GM18519 (cell line): Measurements from ENCODE around the gene RIOK1.
"Not testable (repeated sequence)": the region's sequence is repeated elsewhere in the genome, so short reads cannot be mapped to it uniquely, and the experiment has no call there.

Experiments
- ATAC-seq: cut with Tn5 transposase; IDR thresholded peaks from one replicate; pipeline ENCODE4 v1.9.1; 2021; ENCODE audit warnings: mild to moderate bottlenecking, moderate library complexity; ENCODE audit not compliant: unreplicated experiment, low FRiP score

RIOK1 gene

DNA sequence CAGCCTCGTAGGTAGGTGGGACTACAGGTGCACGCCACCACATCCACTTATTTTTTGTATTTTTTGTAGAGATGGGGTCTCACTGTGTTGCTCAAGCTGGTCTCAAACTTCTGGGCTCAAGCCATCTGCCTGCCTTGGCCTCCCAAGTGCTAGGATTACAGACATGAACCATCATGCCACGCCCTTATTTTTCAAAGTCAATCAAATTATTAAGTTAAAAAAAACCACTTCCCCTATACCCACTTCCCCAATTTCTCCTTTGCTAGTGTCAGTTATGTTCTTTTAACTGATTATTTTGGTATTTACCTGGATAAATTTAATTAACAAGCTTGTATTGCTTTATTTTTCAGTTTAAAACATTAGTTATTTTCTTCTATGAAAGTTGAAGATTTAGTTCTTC is 49.6 kb downstream of the RIOK1 start:
- ATAC-seq = no peak

DNA sequence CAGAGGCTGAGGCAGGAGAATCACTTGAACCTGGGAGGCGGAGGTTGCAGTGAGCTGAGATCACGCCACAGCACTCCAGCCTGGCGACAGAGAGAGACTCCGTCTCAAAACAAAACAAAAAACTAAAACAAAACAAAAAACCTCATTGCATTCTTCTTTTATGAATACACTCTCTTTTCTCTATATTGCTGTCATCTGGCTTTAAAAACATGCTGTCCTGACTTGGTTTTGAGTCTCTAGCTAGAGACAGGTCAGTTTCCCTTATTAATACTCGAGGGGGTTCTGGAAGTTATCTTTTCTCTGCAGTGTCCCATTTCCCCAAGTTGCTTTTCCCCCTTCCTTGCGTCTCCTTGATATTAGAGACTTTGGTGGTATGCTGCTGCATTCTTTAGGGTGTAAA is 50.9 kb downstream of the RIOK1 start:
- ATAC-seq = no peak

DNA sequence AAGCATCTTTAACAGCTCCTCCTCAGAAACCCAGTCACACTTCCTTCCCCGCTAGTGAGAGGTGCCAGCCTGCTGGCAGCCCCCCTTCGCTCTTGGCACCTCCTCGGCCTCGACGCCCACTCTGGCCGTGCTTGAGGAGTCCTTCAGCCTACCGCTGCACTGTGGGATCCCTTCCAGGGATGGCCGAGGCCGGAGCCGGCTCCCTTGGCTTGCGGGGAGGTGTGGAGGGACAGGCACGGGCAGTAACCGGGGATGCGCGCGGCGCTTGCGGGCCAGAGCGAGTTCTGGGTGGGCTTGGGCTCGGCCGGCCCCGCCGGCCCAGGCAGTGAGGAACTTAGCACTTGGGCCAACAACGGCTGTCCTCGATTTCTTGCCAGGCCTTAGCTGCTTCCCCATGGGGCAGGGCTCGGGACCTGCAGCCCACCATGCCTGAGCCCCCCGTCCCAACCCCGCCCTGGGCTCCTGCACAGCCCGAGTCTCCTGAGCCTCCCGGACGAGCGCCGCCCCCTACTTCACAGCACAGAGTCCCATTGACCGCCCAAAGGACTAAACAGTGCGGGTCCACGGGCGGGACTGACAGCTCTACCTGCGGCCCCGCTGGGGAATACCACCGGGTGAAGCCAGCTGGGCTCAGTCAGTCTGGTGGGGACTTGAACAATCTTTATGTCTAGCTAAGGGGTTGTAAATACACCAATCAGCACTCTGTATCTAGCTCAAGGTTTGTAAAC is 51.6 kb downstream of the RIOK1 start:
- no peak for ATAC-seq

DNA sequence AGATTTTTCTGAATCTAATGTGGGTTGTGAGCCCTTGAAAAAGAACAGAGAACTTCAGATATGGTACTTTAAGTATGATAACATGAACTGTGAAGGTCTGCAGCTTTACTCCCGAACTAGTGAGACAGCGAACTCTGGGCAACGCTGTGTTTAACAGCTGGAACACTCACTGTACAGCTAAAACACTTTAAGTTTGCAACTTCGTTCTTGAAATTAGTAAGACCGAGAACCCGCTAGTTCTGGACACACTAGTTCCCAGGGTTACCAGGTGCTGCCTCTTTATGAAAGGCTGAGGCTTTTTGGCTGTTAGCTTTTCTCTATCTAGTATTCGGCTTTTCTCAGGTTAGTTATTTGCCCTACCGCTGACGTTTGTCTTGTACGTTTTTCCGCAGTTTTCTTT is 52.9 kb downstream of the RIOK1 start:
- ATAC-seq = no peak

DNA sequence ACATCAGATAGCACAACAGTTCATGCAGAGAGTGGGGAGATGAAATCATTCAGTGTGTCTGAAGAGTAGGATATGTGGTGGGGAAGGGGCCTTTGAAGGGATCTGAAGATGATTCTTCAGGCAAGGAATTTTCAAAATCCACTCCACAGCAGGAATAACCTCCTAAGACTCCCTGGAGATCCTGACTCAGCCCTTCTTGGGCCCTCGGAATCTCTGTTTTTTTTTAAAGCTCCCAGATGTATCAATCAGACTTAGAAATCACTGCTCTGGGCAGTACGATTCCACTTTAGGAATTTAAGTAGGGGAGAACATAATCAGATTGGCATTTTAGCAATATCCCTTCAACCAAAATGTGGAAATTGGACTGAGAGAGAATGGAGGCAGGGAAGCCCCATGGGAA is 55.5 kb downstream of the RIOK1 start:
- ATAC-seq = no peak

DNA sequence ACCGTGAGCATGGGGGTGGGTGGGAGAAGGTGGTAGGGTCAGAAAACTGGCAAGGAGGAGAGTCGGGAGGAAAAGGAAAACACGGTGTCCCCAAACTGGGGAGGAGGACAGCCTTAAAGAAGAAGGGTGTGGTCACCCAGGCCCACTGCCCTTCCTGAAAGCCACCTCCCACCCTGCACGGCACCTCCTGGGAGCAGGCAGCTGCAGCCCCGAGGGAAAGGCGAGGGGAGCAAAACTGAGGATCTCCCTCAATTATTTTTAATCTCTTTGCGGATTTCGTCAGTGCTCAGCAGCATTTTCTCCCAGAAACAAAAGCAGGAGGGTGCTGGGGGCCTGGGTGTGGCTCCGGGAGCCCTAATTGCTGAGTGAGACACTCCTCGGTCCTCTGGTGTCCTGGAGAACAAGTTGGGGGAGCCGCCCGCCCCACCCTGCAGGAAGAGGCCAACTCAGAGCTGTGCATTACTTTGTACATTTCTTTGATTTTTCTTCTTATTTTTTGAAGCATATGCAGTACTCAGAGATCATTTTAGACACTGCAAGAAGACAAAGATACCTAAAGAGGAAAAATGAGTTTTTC is 56.4 kb downstream of the RIOK1 start:
- no peak for ATAC-seq

DNA sequence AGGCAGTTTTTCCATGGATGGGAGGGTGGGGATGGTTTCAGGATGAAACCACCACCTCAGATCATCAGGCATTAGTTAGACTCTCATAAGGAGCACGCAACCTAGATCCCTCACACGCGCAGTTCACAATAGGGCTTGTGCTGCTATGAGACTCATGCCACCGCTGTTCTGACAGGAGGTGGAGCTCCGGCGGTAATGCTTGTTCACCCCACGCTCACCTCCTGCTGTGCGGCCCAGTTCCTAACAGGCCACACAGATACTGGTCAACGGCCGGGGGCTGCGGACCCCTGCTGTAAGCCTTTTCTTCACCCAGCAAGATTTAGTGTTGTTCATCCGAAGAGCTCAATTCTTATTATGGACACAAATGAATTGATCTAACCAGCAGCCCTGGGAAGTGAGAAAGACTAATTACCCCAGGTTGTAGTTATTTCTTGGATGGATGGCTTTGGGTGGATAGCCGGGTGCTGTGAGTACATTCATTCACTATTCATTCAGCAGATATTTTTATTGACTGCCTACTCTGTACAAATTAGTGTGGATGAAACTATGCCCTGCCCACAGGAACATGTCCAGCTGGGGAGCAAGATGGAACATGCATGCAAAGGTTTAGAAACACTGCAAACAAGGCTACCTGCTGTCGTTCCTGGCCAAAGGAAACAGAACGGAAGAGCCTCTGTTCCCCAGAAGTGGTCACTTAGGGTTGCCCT is 57.2 kb downstream of the RIOK1 start:
- ATAC-seq = no peak

DNA sequence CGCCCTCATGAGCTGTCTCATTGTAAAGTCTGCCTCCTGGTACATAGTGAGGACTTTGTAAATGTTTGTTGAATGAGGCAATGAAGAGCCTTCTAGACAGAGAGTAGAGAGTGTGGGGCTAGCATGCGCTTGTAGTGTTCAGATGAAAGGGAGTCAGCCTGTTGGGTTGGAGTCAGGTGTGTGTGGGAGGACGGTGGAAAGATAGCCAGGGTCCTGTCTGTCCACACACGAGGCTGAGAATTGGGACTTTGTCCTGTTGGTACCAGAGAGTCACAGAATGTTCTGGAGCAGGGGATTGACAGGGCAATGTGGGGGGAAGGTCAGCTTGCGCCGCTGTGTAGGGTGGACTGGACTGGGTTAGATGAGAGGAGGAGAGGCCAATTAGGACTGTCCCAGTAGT is 58.6 kb downstream of the RIOK1 start:
- ATAC-seq = no peak

DNA sequence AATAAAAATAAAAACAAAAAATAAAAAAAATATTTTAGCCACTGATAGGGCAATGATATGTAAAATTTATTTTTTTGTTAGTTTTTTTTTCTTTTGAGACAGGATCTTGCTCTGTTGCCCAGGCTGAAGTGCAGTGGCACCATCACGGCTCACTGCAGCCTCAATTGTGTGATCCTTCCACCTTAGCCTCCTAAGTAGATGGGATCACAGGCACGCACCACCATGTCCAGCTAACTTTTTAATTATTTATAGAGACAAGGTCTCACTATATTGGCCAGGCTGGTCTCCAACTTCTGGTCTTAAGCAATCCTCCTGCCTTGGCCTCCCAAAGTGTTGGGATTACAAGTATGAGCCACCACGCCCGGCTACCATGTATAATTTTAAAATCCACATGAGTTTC is 59.4 kb downstream of the RIOK1 start:
- no peak for ATAC-seq

DNA sequence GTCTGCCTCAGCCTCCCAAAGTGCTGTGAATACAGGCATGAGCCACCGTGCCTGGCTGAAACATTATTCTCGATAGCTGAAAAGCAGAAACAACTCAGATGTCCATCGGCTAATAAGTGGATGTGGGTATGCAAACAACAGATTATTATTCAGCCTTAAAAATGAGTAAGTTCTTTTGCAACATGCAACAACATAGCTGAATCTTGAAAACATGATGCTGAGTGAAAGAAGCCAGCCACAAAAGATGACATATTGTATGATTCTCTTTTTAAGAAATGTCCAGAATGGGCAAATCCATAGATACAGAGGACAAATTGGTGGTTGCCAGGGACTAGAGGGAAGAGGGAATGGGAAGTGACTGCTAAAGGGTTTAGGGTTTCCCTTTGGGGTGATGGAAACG is 61.7 kb downstream of the RIOK1 start:
- no peak for ATAC-seq

DNA sequence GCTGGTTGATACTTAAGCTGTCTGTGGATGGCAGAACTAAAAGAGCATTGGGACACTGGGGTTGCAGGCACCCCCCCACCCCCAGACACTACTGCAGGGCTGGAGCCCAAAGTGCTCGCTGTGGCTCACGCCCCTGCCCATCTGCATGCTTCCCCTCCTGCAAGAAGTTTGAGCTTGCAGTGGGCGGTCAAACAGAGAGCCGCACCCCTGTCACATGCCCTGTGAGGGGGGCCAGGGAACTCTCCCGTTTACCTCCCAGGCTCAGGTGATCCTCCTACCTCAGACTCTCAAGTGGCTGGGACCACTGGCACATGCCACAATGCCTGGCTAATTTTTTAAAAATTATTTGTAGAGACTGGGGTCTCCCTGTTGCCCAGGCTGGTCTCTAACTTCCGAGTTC is 63.3 kb downstream of the RIOK1 start:
- no peak for ATAC-seq

DNA sequence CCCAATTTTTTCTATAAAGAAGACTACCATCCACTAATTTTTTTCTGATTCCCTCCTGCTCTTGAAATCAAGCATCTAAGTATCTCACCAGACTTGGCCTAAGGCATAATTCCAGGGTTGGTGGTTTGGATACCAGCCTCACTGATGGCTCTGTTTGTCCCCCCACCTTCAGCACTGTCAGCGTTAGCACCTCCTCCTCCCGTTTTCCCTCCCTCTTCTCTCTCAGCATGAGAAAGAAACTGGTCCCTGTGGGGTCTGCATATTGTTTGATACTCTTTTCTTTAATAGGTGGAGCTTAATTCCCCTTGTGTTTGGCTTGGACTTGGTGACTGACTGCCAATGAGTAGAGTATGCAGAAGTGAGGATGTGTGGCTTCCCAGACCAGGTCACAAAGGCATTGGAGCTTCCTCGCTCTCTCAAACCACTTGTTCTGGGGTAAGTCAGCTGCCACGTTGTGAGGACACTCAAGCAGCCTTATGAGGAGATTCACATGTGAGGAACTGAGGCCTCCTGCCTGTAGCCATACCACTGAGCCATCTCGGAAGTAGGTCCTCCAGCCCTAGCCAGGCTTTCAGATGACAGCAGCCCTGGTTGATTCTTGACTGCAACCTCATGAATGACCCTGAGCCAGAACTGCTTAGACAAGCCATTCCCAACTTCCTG is 65.2 kb downstream of the RIOK1 start:
- ATAC-seq = no peak

DNA sequence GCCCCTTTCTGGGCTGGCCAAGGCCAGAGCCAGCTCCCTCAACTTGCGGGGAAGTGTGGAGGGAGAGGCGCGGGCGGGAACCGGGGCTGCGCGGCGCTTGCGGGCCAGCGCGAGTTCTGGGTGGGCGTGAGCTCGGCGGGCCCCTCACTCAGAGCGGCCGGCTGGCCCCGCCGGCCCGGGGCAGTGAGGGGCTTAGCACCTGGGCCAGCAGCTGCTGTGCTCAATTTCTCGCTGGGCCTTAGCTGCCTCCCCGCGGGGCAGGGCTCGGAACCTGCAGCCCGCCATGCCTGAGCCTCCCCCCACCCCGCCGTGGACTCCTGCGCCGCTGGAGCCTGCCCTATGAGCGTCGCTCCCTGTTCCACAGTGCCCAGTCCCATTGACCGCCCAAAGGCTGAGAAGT is 66.7 kb downstream of the RIOK1 start:
- ATAC-seq = not testable (repeated sequence)

DNA sequence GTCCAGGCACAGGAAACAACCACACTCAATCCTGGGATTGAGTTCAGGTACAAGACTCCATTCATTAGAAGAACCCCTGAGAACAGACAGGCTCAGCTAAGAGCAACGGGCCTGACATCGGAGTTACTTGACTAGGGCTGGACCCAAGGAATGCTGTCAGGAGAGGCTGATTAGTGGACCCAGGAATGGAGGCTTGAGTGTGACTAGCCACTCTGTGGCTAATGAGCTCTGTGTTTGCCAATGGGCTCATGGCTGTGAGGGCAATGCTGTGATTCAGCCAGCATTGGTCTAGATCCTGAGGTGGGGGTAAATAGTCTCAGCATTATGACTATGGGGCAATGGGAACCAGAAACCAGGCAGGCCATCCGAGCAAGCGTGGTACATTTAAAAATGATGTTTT is 71.8 kb downstream of the RIOK1 start:
- no peak for ATAC-seq

DNA sequence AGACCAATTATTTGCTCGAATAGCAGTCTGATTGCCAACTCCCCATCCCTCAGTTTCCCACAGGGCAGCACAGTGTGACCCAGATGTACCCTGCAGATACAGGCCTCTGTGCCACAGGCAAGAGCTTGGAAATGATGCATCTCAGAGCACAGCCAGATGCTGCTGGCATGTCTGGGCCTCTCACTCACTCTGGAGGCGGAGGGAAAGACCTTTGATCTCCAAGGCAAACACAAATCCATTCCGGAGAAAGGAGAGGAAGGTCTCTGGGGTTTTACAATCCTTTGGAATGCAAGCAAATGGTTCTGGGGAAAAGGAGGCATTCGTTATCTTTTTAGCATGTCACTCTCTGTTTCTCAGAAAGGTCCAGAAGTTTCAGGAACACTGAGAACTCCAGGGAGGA is 74.2 kb downstream of the RIOK1 start:
- no peak for ATAC-seq

DNA sequence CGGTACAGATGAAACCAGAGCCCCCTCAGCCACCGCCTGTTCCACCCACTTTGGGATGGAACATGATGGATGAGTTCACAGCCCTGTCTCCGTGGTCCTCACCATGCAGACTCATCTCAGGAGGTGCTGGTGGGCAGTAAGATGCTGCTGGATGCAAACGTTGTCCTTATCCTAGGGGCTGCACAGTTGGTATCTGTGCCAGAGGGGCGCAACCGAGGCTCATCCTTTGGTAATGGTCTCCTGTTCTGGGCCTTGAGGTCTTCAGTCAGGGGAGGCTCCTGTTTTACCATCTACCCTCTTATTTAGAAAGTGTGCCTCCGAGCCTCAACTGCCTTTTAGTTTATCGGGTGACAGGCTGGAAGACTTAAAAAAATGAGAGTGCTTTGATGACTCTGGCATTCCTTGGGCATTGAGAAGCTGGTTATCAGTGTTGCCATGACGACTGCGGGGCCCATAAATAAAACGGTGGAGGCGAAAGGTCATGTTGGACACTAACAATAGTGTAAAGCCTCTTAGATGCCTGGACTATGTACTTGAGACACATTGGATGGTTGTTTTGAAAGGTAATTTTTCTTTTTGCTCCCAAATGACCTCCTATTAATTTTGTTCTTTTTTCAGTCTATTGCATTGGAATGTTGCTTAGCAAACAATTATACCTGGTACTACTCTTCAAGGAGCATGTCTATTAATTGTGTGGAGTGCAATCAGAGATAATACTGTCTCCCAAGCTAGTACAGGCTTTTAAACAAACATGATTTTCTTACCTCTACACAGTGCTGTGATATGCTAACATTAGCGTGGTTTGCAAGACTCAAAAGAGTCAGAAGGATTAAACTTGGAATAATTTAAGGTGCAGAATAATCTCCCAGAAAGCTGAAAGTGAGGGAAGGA is 77.6 kb downstream of the RIOK1 start:
- no peak for ATAC-seq
